SK-N-SH treated with all-trans-retinoic acid at 6 μM for 48 hours (cell line): ENCODE results near the gene KLB.

Source experiments
- ESRRG ChIP-seq: fragments of 250-450 bp; sonication (Bioruptor Pico); IDR thresholded peaks from 2 replicates; pipeline ENCODE4 v1.6.1; 2021; ENCODE audit warnings: mild to moderate bottlenecking
- PATZ1 ChIP-seq: fragments of 250-450 bp; sonication (Bioruptor Pico); IDR thresholded peaks from 2 replicates; pipeline ENCODE4 v1.8.0; 2020; ENCODE audit warnings: mild to moderate bottlenecking, moderate library complexity, borderline replicate concordance

GRCh38 chr4:39365360-39365759 lies 41.4 kb upstream of the KLB start:
- TF ChIP-seq ESRRG (no peak), PATZ1 (CRISPR knock-in tag) (no peak)
